ENCODE data around the gene MSANTD1.

Gene MSANTD1

DNA sequence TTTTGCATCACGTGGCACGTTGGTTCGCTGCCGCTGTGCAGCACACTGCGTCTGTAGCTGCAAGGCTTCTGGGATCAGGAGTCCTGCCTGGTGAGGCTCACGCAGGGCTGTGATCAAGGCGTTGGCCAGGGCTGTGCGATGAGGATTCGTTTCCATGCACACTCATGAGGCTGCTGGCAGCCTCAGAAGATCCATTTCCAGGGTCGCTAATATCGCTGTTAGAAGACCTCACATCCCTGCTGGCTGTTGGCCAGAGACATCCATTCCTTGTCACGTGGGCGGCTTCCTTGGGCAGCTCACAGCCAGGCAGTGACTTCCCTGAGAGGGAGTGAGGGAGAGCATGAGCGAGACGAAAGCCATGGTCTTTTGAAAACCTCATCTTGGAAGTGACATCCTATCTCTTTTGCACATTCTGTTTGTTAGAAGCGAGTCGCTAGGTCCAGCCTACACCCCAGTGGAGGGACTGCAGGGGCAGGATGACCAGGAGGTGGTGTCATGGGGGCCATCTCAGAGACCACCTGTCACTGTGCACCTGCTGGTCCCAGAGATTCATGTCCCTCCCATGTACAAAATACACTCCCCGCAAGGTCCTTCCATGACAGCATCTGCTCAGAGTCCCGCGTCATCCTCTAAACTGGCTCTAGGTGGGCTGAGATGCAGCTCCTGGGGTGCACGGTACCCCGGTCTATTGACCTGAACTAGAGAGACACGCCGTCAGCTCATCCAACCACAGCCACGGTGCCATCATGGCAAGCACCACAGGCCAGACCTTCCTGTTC, 56.1 kb downstream of the MSANTD1 start:
- TF ChIP-seq, protein P1, sequence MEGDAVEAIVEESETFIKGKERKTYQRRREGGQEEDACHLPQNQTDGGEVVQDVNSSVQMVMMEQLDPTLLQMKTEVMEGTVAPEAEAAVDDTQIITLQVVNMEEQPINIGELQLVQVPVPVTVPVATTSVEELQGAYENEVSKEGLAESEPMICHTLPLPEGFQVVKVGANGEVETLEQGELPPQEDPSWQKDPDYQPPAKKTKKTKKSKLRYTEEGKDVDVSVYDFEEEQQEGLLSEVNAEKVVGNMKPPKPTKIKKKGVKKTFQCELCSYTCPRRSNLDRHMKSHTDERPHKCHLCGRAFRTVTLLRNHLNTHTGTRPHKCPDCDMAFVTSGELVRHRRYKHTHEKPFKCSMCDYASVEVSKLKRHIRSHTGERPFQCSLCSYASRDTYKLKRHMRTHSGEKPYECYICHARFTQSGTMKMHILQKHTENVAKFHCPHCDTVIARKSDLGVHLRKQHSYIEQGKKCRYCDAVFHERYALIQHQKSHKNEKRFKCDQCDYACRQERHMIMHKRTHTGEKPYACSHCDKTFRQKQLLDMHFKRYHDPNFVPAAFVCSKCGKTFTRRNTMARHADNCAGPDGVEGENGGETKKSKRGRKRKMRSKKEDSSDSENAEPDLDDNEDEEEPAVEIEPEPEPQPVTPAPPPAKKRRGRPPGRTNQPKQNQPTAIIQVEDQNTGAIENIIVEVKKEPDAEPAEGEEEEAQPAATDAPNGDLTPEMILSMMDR (IDR thresholded peaks at IDR 0.05): no peak

DNA sequence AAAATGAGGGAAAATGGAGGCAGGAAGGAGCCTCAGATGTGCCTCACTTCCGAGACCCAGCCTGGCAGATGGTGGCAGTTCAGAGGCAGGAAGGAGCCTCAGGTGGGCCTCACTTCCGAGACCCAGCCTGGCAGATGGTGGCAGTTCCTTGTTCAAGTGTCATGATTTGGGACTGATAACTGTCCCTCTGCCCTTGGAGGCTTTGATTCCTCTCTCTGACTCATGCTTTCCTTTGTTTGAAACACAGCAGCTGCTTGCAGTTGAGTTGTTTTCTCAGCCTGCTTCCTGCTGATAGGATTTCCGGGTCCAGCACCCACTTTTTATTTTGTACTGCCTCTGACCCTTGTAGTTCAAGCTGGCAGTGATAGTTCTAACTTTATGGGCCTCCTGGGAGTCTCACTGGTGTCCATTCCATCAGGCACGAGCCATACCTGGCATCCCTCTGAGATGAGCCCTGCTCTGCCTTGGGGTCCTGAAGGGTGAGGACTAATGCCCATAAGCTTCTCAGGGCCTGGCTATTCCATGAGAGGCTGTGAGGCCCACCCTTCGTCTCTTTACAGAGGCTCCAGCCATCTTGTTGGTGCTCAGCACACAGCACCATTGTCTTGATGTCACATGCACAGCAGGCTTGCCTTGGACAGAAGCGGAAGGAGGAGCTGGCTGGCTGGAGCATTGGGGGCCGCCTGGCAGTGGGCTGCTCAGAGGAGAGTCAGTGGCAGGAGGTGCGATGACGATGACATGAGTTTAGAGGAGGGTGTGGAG, 56.8 kb downstream of the MSANTD1 start:
- TF ChIP-seq, protein P1 (IDR thresholded peaks at IDR 0.05): no peak

Data from LNCAP (cell line).